SK-N-DZ (cell line): Measurements from ENCODE around the gene ARFGAP1.

ENCODE experiments used
- DNase-seq: peaks from one replicate; pipeline ENCODE4 v3.0.0-alpha.2; 2015; ENCODE audit warnings: low spot score

ARFGAP1 gene

DNA sequence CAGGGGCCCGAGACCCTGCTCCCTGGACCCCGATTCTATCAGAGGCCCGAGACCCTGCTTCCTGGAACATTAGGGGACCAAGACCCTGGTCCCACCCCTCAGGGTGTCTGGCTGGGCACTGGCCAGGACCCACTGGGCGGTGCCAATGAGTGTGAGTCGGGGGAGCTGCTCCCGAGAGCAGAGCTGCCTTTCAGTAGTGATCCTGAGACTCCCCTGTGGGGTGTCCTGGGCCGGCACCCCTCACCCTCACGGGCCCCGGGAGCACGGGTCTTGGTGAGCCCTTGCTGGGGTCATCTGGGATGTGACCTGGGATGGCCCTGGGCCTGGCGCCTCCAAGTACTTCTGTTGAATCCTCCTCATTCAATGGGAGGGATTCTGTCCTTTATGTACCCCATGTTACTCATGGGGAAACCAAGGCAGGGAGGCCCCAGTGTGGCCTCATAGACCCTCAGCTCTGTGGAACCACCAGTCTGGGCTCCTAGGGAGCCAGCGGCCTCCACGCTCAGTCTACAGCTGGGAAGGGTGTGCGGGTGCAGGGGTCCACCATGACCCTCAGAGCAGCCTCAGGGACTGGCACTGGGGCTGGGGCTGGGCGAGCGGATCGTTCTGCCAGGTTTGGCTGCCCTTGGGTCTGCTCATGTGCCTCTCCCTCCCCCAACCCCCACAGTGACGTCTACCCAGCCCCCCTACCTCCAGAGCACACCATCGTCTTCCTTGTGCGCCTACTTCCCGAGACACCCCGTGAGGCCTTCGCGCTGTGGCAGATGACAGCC lies 46.0 kb downstream of the ARFGAP1 start:
- no peak for DNase-seq

DNA sequence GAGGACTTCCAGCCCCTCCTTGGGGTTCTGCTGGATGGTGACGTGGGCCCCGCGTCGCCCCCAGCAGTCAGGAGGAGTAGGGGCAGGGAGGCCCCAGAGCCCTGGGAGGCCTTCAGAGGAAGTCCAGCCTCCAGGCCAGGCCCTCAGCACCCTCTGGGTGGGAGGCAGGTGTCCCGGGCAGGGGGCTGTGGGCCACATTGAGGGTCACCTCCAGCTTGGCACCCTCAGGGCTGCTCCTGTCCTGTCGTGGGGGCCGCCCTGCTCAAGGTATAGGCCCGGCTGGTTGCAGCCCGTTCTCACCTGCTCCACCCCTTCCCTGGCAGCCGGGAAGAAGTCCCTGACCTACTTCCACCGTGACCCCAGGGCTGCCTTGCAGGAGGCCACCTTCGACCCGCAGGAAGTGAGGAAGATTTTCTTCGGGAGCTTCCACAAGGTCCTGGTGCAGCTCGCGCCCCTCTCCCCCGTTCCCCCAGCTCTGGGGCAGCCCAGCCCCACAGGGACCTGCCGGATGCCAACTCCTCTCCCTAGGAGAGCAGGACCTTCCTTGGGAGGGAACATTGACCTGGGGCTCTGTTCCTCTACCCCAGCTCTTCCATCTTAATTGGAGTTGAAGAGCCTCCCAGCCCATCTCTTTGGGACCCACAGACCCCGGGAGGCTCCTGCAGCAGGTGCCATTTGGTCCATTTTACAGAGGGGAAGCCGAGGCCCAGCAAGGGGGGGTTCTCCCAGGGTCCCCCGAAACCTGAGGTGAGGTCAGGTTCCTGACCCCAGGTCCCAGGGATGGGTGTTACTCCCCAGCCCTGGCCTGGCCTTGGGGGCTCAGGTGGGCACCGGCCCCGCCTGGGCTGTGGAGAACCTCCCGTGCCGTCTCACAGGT lies 46.8 kb downstream of the ARFGAP1 start:
- DNase-seq = no peak

DNA sequence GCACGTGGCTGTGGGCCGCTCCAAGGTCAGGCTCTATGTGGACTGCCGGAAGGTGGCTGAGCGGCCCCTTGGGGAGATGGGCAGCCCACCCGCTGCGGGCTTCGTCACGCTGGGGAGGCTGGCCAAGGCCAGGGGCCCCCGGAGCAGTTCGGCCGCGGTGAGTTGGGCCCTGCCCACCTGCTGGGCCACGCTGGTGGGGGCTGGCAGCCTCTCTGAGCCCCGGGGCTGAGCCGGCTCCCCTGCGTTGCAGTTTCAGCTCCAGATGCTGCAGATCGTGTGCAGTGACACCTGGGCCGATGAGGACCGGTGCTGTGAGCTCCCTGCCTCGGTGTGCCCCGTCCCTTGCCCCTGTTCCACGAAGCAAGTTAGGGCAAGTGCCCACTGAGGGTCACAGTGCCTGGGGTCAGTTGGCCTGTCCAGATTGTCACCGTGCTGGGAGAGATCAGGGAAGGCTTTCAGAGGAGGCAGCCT lies 47.5 kb downstream of the ARFGAP1 start:
- DNase-seq = no peak

DNA sequence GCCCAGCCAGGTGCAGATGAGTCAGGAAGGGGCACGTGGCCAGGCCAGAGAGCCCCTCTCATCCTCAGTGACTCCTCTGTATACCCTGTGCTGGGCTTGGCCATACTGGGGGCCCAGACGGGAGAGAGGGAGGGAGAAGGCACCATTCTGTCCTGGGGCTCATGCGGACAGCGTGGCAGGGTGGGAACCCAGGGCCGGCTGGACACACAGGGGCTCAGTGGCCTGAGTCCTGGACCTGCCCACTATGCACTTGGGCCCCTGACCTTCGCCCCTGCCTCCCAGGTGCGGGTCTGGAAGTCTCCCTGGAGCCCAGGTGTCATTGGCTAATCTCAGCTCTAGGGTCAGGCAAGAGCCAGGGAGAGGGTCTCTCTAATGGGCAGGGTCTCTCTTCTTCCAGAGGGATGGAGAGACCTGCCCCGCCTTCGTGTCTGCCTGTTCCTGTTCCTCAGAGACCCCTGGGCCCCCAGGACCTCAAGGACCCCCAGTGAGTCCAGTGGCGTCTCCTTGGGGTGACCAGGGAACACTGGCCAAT lies 48.1 kb downstream of the ARFGAP1 start:
- DNase-seq = no peak

DNA sequence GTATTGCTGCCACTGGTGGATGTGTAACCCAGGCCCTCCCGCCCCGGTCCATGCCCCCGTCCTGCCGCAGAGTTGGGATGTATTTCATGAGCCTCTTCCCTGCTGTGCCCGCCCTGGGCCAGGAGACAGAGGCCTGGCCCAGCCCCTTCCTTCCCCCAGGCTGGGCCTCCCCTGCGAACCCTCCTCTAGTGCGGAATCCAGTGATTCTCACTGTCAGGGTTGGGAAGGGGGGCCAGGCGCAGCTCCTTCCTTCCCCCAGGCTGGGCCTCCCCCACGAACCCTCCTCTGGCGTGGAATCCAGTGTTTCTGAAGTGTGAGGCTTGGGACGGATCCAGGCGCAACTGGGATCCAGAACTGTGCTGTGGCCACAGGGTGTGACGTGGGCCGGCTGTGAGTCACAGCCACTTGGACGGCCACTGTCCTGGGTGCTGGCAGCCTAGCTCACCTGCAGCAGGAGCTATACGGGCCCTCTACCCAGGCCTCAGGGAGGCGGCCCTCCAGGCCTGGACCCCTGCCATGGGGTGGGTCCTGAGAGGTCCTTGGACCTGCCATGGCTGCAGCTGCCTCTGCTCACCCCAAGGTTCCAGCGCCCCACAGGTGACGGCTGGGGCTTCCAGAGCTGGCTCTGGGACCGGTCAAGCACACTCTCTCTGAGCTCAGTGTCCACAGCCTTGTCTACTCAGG lies 48.7 kb downstream of the ARFGAP1 start:
- DNase-seq = no peak

DNA sequence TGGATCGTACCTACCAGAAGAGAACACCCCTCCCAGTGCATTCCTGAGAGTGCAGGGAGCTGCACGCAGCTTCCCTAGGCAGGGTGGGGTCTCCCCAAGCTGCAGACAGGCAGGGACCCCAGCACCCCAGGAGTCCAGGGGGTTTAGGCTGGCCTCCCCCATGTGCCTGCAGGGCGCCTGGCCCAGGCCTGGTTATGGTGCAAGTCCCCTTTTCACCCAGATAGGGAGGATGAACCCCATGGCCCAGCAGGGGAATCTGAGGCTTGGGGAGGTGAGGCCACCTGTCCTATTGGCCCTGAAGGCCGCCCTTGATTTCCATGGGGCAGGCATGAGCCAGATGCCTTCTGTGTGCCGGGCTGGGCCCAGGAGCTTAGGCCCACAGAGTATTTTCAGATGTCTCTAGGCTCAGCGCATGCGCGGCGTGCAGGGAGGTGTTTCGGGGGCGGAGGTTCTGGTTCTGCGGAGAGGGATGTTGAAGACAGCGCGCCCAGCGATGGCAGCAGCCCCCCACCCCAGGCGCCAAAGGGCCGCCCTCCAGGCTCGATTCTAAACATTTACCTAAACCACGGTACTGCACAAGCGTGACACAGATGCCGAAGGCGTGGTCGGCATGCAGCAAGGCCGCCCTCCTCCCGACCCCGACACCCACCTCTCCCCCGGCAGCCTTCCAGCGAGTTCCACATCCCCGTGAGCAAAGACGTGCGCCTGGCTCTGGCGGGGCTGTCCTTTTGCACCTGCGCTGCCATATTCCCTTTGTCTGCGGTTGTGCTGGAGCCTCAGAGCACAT lies 49.7 kb downstream of the ARFGAP1 start:
- no peak for DNase-seq

DNA sequence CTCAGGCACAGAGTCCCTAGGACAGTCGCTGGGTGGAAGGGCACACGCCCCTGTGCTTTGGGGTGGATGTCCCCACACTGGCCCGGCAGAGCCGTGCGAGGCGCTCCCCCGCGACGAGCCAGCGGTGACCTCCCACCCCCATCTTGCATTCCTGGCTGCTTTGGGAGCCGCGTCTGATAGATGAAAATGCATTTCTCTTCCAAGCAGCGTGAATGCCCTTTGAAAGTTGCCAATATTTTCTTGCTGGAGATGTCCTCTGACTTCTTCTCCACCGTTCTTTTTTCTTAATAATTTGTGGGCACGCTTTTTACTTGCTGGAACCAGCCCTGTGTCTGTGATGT lies 50.3 kb downstream of the ARFGAP1 start:
- no peak for DNase-seq

DNA sequence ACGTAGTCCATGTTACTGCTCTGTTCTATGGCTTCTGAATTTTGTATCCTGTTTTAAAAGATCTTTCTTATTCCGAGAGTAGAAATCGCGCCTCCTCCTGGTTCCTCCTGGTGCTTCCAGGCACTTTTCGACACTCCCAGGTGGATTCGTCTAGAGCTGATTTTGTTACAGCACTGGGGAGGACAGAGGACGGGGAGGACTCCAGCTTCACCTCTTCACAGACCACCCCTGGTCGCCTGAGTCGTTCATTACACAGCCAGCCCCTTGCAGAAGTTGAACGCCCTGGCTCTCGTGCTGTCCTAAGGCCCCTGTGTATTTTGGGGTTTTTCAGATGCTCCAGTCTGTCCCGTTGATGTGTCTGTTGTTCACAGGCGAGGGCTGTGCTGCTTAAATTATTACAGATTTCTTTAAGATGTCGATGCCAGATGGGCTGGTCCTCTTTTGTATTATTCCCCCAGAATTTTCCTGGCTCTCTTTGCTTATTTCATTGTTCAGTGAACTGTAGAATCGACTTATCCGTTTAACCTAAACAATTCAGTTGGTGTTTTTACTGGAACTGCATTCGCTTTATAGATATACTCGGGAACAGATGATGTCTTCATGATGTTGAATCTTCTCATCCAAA lies 50.9 kb downstream of the ARFGAP1 start:
- no peak for DNase-seq

DNA sequence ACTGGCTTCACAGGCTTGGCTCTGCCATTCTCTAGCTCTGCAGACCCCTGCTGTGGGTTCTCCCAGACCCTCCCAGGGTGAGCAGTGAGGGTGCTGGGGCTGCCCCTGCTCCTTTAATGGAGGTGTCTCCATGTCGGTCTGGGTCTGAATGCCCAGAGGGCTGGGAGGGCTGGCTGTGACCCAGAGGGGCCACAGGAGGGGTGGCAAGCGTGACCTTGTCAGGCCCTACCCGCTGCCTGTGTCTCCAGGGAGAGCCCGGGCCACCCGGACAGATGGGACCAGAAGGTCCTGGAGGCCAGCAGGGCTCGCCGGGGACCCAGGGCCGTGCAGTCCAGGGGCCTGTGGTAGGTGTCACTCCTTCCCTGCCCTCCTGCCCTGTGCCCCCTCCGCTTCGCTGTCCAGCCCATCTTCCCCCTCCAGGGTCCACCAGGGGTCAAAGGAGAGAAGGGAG lies 52.4 kb downstream of the ARFGAP1 start:
- DNase-seq = no peak

DNA sequence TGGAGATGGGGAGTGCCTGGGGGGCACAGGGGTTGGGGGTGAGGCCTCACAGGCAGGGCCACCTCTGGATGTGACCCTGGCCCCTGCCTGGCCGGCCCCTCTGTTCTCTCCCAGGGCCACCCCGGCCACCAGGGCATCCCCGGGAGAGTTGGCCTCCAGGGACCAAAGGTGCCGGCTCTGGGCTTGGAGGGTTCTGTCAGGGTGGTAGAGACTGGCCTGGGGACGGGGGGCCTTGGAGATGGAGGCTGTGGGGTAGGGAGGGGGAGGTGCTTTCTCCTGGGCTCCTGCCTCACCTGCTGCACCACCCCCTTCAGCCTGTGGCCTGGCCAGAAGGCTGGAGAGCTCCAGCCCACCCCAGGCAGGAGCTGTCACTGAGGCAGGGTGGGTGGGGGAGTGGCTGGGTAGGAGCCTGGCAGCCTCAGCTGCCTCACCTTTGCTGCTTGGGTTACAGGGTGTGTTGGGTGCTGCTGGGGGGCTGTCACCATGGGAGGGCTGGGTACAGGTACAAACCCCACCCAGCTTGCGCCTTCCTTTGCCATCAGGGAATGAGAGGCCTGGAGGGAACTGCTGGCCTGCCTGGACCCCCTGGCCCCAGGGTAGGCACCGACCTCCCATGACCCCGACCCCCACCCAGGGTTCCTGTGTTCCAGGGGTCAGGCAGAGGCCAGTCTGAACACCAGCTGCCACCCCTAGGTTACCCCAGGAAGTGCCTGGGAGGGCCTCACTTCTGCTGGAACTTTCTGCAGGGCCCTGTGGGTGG lies 53.1 kb downstream of the ARFGAP1 start:
- DNase-seq = no peak

DNA sequence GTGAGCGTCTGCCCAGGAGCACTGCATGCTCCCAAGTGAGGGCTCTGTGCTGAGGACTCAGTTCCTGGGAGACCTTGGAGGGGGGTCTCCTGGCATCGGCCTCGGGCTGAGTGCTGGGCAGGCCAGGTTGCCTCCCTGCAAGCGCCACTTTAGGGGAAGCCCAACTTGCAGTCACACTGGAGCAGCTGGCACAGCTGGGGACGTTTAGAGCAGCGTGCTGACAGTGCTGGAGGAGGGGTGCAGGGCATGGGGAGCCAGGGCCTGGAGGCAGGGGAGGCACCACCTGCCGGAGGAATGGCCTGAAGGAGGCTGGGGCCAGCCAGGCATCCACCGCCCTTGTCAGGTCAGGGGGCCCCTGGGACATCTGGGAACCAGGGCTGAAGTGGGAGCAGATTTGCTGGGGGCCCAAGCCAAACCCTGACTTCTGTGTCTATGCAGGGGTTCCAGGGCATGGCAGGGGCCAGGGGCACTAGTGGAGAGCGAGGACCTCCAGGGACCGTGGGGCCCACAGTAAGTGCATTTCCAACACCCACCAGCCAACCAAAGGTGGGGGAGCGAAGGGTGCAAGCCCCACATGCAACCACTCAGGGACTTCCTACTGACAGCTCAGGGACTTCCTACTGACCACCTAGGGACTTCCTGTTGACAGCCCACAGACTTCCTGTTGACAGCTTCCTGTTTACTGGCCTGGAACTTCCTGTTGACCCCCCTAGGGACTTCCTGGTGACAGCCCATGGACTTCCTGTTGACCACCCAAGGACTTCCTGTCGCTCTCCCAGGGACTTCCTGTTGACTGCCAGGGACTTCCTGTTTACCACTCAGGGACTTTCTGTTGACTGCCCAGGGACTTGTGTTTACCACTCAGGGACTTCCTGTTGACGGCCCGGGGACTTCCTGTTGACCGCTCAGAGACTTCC lies 54.0 kb downstream of the ARFGAP1 start:
- no peak for DNase-seq

DNA sequence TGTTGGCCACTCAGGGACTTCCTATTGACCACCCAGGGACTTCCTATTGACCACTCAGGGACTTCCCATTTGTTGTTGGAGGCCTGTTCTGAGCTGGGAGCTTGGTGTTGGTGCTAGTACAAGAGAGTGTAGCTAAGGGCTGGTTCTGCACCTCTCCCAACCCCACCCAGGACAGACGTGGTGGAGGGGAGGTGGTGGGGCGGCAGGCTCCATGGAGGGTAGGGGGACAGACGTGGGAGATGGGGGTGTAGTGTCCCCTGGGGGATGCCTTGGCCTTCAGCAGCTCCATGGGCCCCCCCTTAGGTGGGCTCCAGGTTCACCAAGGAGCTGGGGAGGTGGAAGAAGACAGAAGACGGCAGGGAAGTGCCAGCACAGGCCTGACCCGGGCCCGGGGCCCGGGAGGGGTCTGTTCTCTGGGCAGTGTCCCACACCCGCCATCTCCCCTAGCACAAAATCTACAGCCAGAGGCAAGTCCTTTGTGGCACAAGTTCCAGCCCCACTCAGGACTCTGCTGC lies 54.7 kb downstream of the ARFGAP1 start:
- DNase-seq = no peak

DNA sequence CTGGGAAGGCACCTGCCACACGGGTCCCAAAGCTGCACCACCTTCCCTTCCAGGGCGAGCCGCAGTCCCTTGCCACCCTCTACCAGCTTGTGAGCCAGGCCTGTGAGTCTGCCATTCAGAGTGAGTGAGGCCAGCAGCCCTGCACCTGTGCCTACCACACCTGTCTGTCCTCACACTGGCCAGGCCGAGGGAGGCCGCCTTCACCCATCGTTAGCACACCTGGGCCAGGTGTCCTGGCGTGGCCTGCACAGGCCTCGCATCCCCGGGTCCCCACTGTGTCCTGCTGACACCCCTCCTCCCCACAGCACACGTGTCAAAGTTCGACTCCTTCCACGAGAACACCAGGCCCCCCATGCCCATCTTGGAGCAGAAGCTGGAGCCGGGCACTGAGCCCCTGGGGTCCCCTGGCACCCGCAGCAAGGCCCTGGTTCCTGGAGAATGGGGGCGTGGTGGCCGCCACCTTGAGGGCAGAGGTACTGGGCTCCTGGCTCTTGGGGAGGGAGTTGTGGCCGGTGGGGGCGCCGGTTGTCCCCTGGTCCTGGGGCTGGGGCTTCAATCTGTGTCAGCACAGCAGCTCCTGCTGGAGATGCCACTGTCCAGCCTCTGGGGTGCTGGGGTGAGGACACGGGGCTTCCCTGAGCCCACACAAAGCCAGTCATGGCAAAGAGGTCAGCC lies 55.5 kb downstream of the ARFGAP1 start:
- no peak for DNase-seq

DNA sequence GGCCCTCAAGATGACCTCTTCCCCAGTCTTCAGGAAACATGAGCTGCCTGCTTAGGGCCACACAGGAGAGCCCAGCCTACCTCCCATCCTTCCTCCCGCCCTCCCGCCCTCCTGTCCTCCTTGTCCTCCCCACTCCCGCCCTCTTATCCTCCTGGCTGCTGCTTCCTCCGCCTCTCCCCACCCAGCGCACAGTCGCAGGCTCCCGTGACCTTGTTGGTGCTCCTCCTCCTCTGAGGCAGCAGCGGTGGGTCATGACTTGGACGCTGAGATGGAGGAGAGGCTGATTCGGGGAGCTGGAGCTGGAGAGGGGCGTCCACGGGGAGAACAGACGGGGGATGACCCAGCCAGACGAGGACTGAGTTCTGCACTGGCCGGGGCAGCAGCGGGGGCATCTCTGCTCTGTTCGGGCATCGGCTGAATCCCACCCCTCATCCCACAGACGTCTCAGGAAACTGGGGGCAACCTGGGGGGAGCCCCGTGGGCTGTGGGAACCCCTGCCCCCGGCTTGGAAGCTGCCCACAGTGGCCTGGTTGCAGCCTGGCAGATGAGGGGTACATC lies 56.2 kb downstream of the ARFGAP1 start:
- no peak for DNase-seq

DNA sequence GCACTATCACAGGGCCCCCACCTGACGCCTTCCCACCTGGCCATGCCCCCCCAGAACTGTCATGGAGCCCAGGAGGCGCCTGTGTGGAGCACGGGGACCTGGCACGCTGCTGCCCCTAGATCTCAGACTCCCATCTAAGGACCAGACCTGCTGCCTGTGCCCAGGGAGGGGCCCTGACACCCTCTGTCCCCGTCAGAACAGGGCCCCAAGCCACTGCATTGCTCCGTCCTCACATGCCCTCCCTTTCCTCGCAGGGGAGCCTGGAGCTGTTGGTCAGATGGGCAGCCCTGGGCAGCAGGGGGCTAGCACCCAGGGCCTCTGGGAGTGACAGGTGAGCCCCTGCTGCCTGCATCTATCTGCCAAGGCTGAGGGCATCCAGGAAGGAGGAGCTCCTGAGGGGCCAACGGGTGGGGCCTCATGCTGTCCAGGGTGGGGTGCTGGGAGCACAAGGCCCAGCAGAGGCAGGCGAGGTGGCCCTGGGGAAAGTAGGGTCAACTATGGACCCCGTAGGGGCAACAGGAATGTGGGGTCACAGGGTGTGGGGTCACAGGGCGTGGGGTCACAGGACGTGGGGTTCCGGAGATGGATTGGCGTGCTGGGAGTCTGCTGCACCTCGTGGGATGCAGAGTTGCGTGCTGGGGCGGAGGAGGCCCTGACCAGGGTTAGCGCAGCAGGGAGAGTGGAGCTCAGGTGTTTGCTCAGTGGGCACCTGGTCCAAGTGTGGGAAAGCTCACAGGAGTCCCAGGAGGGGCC lies 56.9 kb downstream of the ARFGAP1 start:
- DNase-seq = no peak

DNA sequence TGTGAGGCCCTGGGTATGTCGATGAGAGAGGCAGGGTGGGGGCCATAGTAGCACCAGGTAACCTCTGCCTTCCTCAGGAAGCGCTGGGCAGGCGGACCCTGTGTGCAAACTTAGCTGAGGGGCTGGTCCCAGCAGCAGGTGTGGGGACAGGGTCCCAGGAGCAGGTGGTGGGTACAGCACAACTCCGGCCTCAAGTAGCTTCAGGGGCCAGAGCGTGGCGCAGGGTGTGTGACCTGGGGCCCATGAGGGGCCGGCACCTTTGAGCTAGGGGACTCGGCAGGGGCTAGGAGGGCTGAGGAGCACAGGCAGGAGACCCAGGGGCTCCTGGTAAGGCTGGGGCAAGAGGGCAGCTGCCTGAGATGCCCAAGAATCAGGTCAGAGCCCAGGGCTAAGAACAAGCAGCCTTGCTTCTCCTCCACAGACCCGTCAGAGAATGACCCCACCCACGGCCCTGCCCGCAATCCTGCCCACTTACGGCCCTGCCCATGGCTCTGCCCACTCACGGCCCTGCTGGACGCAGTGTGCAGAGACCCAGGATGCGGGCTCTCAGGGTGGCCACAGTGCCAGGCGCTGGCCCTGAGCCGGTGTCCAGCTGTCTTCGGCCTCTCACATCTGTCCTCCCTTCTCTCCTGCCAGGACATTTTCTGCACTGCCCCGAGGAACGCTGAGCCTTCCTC lies 57.6 kb downstream of the ARFGAP1 start:
- no peak for DNase-seq
